Renal cortical epithelial cell (primary cell): ENCODE data around the gene FUBP3. TPM values are rescaled to one million over a fixed set of nuclear protein-coding genes. Genes with fewer than 3 reads are reported as not detected.
A peak's percentile ranks its signal among the peaks of the same experiment; 100 is the strongest.

Source experiments
- DNase-seq: peaks from one replicate; pipeline ENCODE4 v3.0.0-alpha.2; 2011; ENCODE audit warnings: low read depth
- total RNA-seq: library from RNA; depleted of rRNA; stranded (reverse); fragments of >200 nt; gene quantifications from 2 replicates; pipeline ENCODE4 v1.2.3, GENCODE V29; 2014

Gene FUBP3
- total RNA-seq, 1 donor from 2014 or later: 49.9 TPM

- DNase-seq: no peak
Observed at GRCh38 chr9:130662099-130662969, 83.0 kb downstream of the FUBP3 start.

GRCh38 chr9:130662970-130663257 lies 83.5 kb downstream of the FUBP3 start:
- no peak for DNase-seq

GRCh38 chr9:130663258-130663976 lies 84.0 kb downstream of the FUBP3 start:
- DNase-seq: no peak

GRCh38 chr9:130663977-130664250 lies 84.5 kb downstream of the FUBP3 start:
- no peak for DNase-seq

GRCh38 chr9:130664251-130665028 lies 85.1 kb downstream of the FUBP3 start, which contains the start of gene PRDM12:
PRDM12 (plus strand) TSS chr9:130664594; CDS start chr9:130664654, 60 bp downstream.
- no peak for DNase-seq

- no peak for DNase-seq
Observed at GRCh38 chr9:130665029-130665430, 85.7 kb downstream of the FUBP3 start.

- DNase-seq: no peak
Observed at GRCh38 chr9:130665431-130666392, 86.3 kb downstream of the FUBP3 start.

GRCh38 chr9:130666393-130667119 lies 87.2 kb downstream of the FUBP3 start:
- DNase-seq: no peak

GRCh38 chr9:130667120-130667435 lies 87.7 kb downstream of the FUBP3 start:
- no peak for DNase-seq

GRCh38 chr9:130668196-130668595 lies 88.8 kb downstream of the FUBP3 start:
- DNase-seq: no peak

- no peak for DNase-seq
Observed at GRCh38 chr9:130668659-130669058, 89.3 kb downstream of the FUBP3 start.

GRCh38 chr9:130669965-130670364 lies 90.6 kb downstream of the FUBP3 start:
- DNase-seq: no peak

GRCh38 chr9:130670644-130671043 lies 91.3 kb downstream of the FUBP3 start:
- DNase-seq: no peak

- no peak for DNase-seq
Observed at GRCh38 chr9:130672466-130672865, 93.1 kb downstream of the FUBP3 start.

- no peak for DNase-seq
Observed at GRCh38 chr9:130672933-130673615, 93.7 kb downstream of the FUBP3 start.

- DNase-seq: no peak
Observed at GRCh38 chr9:130675396-130675795, 96.0 kb downstream of the FUBP3 start.

- no peak for DNase-seq
Observed at GRCh38 chr9:130677252-130677651, 97.9 kb downstream of the FUBP3 start.

- peak; percentile 63 for DNase-seq
Observed at GRCh38 chr9:130680836-130681768, 101.7 kb downstream of the FUBP3 start.

GRCh38 chr9:130681769-130682420 lies 102.5 kb downstream of the FUBP3 start:
- no peak for DNase-seq
